HCT116 (cell line): ENCODE data around the gene TMEM225. TPM values are rescaled to one million over a fixed set of nuclear protein-coding genes. Genes with fewer than 3 reads are reported as not detected.
A peak's percentile ranks its signal among the peaks of the same experiment; 100 is the strongest.

Experiments used
- ATAC-seq: fragments of 200-7000 bp; cut with Tn5 transposase; 2 replicates; pipeline ENCODE4 v1.9.1; 2020; ENCODE audit warnings: mild to moderate bottlenecking, moderate library complexity
- BruUV-seq: library from RNA; stranded (reverse); fragments of 400-500 nt; replicated peaks from 2 replicates; lab custom pipeline; 2021; lab: Mats Ljungman, UMichigan
- CTCF ChIA-PET: fragments of 300-600 bp; sonication (Branson Sonifier 250); formaldehyde crosslinking; loops from one replicate; lab custom pipeline; 2021; ENCODE audit warnings: antibody characterized with exemption; lab: Charles Lee
- POLR2A ChIA-PET: fragments of 300-600, 350-600 bp; sonication (Branson Sonifier 250); formaldehyde crosslinking; loops from one replicate; lab custom pipeline; 2021; ENCODE audit warnings: antibody characterized with exemption; lab: Charles Lee
- RAD21 ChIA-PET, 2 experiments: fragments of 300-600 bp; sonication (Branson Sonifier 250); formaldehyde crosslinking; loops; one replicate each; lab custom pipeline; 2023; ENCODE audit warnings: low total read pairs in 2 of 2; ENCODE audit not compliant: uncharacterized antibody in 2 of 2, unreplicated experiment in 2 of 2, low non-redundant PET in 1 of 2; lab: Charles Lee
- DNase-seq: peaks from one replicate; pipeline ENCODE4 v3.0.0-alpha.2; 2010; ENCODE audit warnings: low read depth, low spot score
- H2AFZ ChIP-seq: fragments of 200-600 bp; shearing (Covaris generic), sonication (generic); 2 replicates; pipeline ENCODE4 v1.6.1; 2017; ENCODE audit warnings: low read depth, mixed run types, mixed read lengths, antibody characterized with exemption, low read length; ENCODE audit not compliant: poor library complexity, severe bottlenecking
- H3K27ac ChIP-seq: 2 replicates; pipeline ENCODE4 v1.5.1; 2012; ENCODE audit warnings: low read depth, low read length
- H3K27me3 ChIP-seq: fragments of 200-600 bp; sonication (generic); 2 replicates; pipeline ENCODE4 v1.6.1; 2016; ENCODE audit warnings: mixed run types, low read length, mixed read lengths; ENCODE audit not compliant: insufficient read depth
- H3K36me3 ChIP-seq, 2 experiments: fragments of 200-500 bp in 1 of 2; fragments of 200-600 bp in 1 of 2; sonication (Bioruptor generic) in 1 of 2; sonication (generic) in 1 of 2; 2 replicates each; pipeline versions ENCODE4 v1.5.1 to v1.6.1; 2014 to 2016; ENCODE audit warnings: low read length in 2 of 2, inconsistent platforms in 1 of 2, mixed read lengths in 1 of 2, mixed run types in 1 of 2; ENCODE audit not compliant: insufficient read depth in 2 of 2, control insufficient read depth in 1 of 2
- H3K4me1 ChIP-seq, 2 experiments: fragments of 200-600 bp in 1 of 2; sonication (generic) in 1 of 2; 2 replicates each; pipeline versions ENCODE4 v1.5.1 to v1.6.1; 2012 to 2017; ENCODE audit warnings: low read length in 2 of 2, inconsistent platforms in 1 of 2, mild to moderate bottlenecking in 1 of 2, mixed read lengths in 1 of 2, mixed run types in 1 of 2, moderate library complexity in 1 of 2; ENCODE audit not compliant: insufficient read depth in 2 of 2, control insufficient read depth in 1 of 2
- H3K4me2 ChIP-seq: fragments of 200-600 bp; sonication (generic); 2 replicates; pipeline ENCODE4 v1.6.1; 2017; ENCODE audit warnings: mixed run types, low read length, mixed read lengths
- H3K4me3 ChIP-seq, 2 experiments: fragments of 200-600 bp in 1 of 2; sonication (generic) in 1 of 2; replicated peaks in 1 of 2; 2 replicates each; pipeline ENCODE4 v1.5.1; 2011 to 2016; ENCODE audit warnings: low read length in 2 of 2, control low read depth in 1 of 2, low read depth in 1 of 2, mild to moderate bottlenecking in 1 of 2, mixed read lengths in 1 of 2, mixed run types in 1 of 2
- H3K79me2 ChIP-seq: fragments of 200-600 bp; sonication (generic); 2 replicates; pipeline ENCODE4 v1.6.1; 2017; ENCODE audit warnings: mild to moderate bottlenecking, mixed run types, low read length, moderate library complexity, mixed read lengths; ENCODE audit not compliant: insufficient read depth
- H3K9ac ChIP-seq: fragments of 200-600 bp; sonication (generic); 2 replicates; pipeline ENCODE4 v1.6.1; 2016; ENCODE audit warnings: low read length, mixed read lengths
- H3K9me2 ChIP-seq: fragments of 200-600 bp; sonication (generic), shearing (Covaris generic); 2 replicates; pipeline ENCODE4 v1.6.1; 2017; ENCODE audit warnings: mixed run types, mild to moderate bottlenecking, moderate library complexity; ENCODE audit not compliant: insufficient read depth
- H3K9me3 ChIP-seq, 2 experiments: fragments of 200-500 bp in 1 of 2; fragments of 200-600 bp in 1 of 2; sonication (Bioruptor generic) in 1 of 2; sonication (generic) in 1 of 2; 2 replicates each; pipeline ENCODE4 v1.6.1; 2014 to 2017; ENCODE audit warnings: low read length in 2 of 2, mixed read lengths in 2 of 2, inconsistent platforms in 1 of 2, low read depth in 1 of 2, mild to moderate bottlenecking in 1 of 2, mixed run types in 1 of 2, moderate library complexity in 1 of 2; ENCODE audit not compliant: control insufficient read depth in 1 of 2, insufficient read depth in 1 of 2
- H4K20me1 ChIP-seq: fragments of 200-600 bp; sonication (generic), shearing (Covaris generic); 2 replicates; pipeline ENCODE4 v1.6.1; 2017; ENCODE audit warnings: mixed run types, mild to moderate bottlenecking, moderate library complexity; ENCODE audit not compliant: insufficient read depth
- CEBPB ChIP-seq: IDR thresholded peaks from 2 replicates; pipeline ENCODE4 v1.6.1; 2012; ENCODE audit warnings: low read depth
- EZH2phosphoT487 ChIP-seq: fragments of 200-600 bp; IDR thresholded peaks from 2 replicates; pipeline ENCODE4 v1.6.1; 2018; ENCODE audit warnings: antibody characterized with exemption, borderline replicate concordance
- FOSL1 ChIP-seq: IDR thresholded peaks from 2 replicates; pipeline ENCODE4 v1.6.1; 2012; ENCODE audit warnings: low read depth
- JUND ChIP-seq: IDR thresholded peaks from 2 replicates; pipeline ENCODE4 v1.6.1; 2012
- POLR2A ChIP-seq: IDR thresholded peaks from 2 replicates; pipeline ENCODE4 v1.7.0; 2011; ENCODE audit warnings: borderline replicate concordance; ENCODE audit not compliant: insufficient read depth, insufficient read length; ENCODE audit errors: extremely low read depth
- SIN3A ChIP-seq: IDR thresholded peaks from 2 replicates; pipeline ENCODE4 v1.6.1; 2012; ENCODE audit warnings: low read depth
- SP1 ChIP-seq: IDR thresholded peaks from 2 replicates; pipeline ENCODE4 v1.6.1; 2012; ENCODE audit warnings: low read depth
- SRF ChIP-seq: IDR thresholded peaks from 2 replicates; pipeline ENCODE4 v1.6.1; 2012; ENCODE audit warnings: low read depth
- TCF7L2 ChIP-seq: IDR thresholded peaks from 2 replicates; pipeline ENCODE4 v1.7.0; 2011; ENCODE audit warnings: borderline replicate concordance, inconsistent platforms; ENCODE audit not compliant: insufficient read depth, insufficient read length; ENCODE audit errors: extremely low read depth
- intact Hi-C: fragments of 100-400 bp; cut with micrococcal nuclease; formaldehyde crosslinking; loops from 2 replicates; pipeline ENCODE4 v1.10.0; 2022
- total RNA-seq: library from RNA; stranded (reverse); gene quantifications from one replicate; pipeline ENCODE4 v1.2.1, GENCODE V29; 2021; ENCODE audit not compliant: unreplicated experiment

The TMEM225 gene
- total RNA-seq, 1 experiment from 2014 or later, result not detected

GRCh38 chr11:123856444-123856843, 29.0 kb downstream of the TMEM225 start:
- H3K27me3 ChIP-seq, result 0 out of 2 replicates have a peak, but pooled peaks cover 6% of the 10 kb centered on the region
- no peak overlapping the region for H3K4me3 ChIP-seq
- TF ChIP-seq EZH2phosphoT487 (no peak), SRF (peak; percentile 50; the same call in 1 of the 2 replicates)
- DNase-seq (no peak), ATAC-seq (no peak)
- no peaks in the 10 kb centered on the region for H3K4me1 ChIP-seq
- ChIA-PET RAD21 (no interaction called here), CTCF (no interaction called here), POLR2A (no interaction called here)
- no peaks in the 10 kb centered on the region for H4K20me1 ChIP-seq
- H3K9ac ChIP-seq, result no peak overlapping the region
- H3K9me3 ChIP-seq, result no peaks in the 10 kb centered on the region
- H3K4me2 ChIP-seq, result no peak overlapping the region
- intact Hi-C loops, result no loop called here
- no peak overlapping the region for H2AFZ ChIP-seq
- H3K79me2 ChIP-seq, result no peaks in the 10 kb centered on the region
- H3K9me2 ChIP-seq, result no peaks in the 10 kb centered on the region
- H3K27ac ChIP-seq, result no peak overlapping the region
- no TSS peak for BruUV-seq
- H3K36me3 ChIP-seq, result no peaks in the 10 kb centered on the region

- Histone ChIP-seq H3K79me2 (no peaks in the 10 kb centered on the region), H4K20me1 (no peaks in the 10 kb centered on the region), H3K4me3 (no peak overlapping the region), H3K4me1 (no peaks in the 10 kb centered on the region), H3K9me3 (no peaks in the 10 kb centered on the region), H3K36me3 (no peaks in the 10 kb centered on the region), H3K4me2 (no peak overlapping the region), H3K9me2 (no peaks in the 10 kb centered on the region), H3K27ac (no peak overlapping the region), H3K9ac (no peak overlapping the region), H2AFZ (no peak overlapping the region), H3K27me3 (no peaks in the 10 kb centered on the region)
- ChIA-PET CTCF (no interaction called here), RAD21 (no interaction called here), POLR2A (no interaction called here)
- intact Hi-C loops, result no loop called here
- no TSS peak for BruUV-seq
- ATAC-seq (no peak), DNase-seq (no peak)
- TF ChIP-seq JUND (no peak), FOSL1 (no peak), CEBPB (no peak), EZH2phosphoT487 (no peak), TCF7L2 (no peak), SP1 (no peak), POLR2A (no peak), SIN3A (no peak)
Observed at GRCh38 chr11:123853038-123853437, 32.4 kb downstream of the TMEM225 start.
